ENCODE results near the gene TMEM250.

Gene TMEM250

GRCh38 chr9:136098844-136099243 is 19.8 kb downstream of the TMEM250 start:
- CTCF ChIA-PET = interaction anchor here (2.4 to 2.8 kb wide), 2 partner anchors 8 to 24 kb away, joined by 6 to 12 read pairs; no protein-coding TSS in a partner anchor
- no peak for DNase-seq (ENCODE audit: extremely low spot score)
- POLR2A ChIA-PET = no interaction called here
- no peak for TF ChIP-seq CTCF (IDR thresholded peaks at IDR 0.05; ENCODE audit: control extremely low read depth, extremely low read depth, low read depth, missing control alignments)

GRCh38 chr9:136098210-136098609 is 20.5 kb downstream of the TMEM250 start:
- CTCF ChIA-PET = interaction anchor here (2.4 to 2.8 kb wide), 2 partner anchors 8 to 25 kb away, joined by 6 to 12 read pairs; no protein-coding TSS in a partner anchor
- DNase-seq (ENCODE audit: extremely low spot score) = no peak
- TF ChIP-seq CTCF (IDR thresholded peaks at IDR 0.05; ENCODE audit: control extremely low read depth, extremely low read depth, low read depth, missing control alignments) = no peak
- POLR2A ChIA-PET = no interaction called here

GRCh38 chr9:136096505-136097001 is 22.1 kb downstream of the TMEM250 start:
- DNase-seq (ENCODE audit: extremely low spot score) = no peak
- TF ChIP-seq CTCF (IDR thresholded peaks at IDR 0.05; ENCODE audit: control extremely low read depth, extremely low read depth, low read depth, missing control alignments) = no peak
- ChIA-PET POLR2A (no interaction called here), CTCF (interaction anchor here (0.9 to 2.8 kb wide), 4 partner anchors 10 to 136 kb away, joined by 3 to 8 read pairs (median 4); no protein-coding TSS in a partner anchor)

GRCh38 chr9:136095070-136096058 is 23.3 kb downstream of the TMEM250 start, which contains the start of gene NACC2:
NACC2 (minus strand) TSS chr9:136095289; CDS start chr9:136050521, 44,768 bp downstream.
- POLR2A ChIA-PET = no interaction called here
- no peak for TF ChIP-seq CTCF (IDR thresholded peaks at IDR 0.05; ENCODE audit: control extremely low read depth, extremely low read depth, low read depth, missing control alignments)
- no peak for DNase-seq (ENCODE audit: extremely low spot score)
- CTCF ChIA-PET = interaction anchor here (2.1 kb wide), 1 partner anchor 27 kb away, joined by 8 read pairs; no protein-coding TSS in a partner anchor

GRCh38 chr9:136093995-136094881 is 24.4 kb downstream of the TMEM250 start:
- CTCF ChIA-PET = interaction anchor here (1.5 kb wide), 2 partner anchors 27 to 28 kb away, joined by 4 to 6 read pairs; no protein-coding TSS in a partner anchor
- no peak for DNase-seq (ENCODE audit: extremely low spot score)
- POLR2A ChIA-PET = no interaction called here
- no peak for TF ChIP-seq CTCF (IDR thresholded peaks at IDR 0.05; ENCODE audit: control extremely low read depth, extremely low read depth, low read depth, missing control alignments)
